Ramos (cell line): Measurements from ENCODE around the gene RREB1.
"Not testable (repeated sequence)": the region's sequence is repeated elsewhere in the genome, so short reads cannot be mapped to it uniquely, and the experiment has no call there.

Source experiments
- in situ Hi-C: fragments of 300-500 bp; cut with MboI; formaldehyde crosslinking; loops from one replicate; pipeline ENCODE4 v1.14.3; 2022; ENCODE audit warnings: low sequenced_read_pairs; ENCODE audit not compliant: unreplicated experiment

RREB1 gene

GRCh38 chr6:7142228-7142801 lies 34.6 kb downstream of the RREB1 start:
- in situ Hi-C loops, result no loop called here

GRCh38 chr6:7142918-7143475 lies 35.2 kb downstream of the RREB1 start:
- in situ Hi-C loops, result no loop called here

GRCh38 chr6:7143476-7143974 lies 35.8 kb downstream of the RREB1 start:
- in situ Hi-C loops, result no loop called here

- in situ Hi-C loops, result no loop called here
These were observed 37.3 kb downstream of the RREB1 start for GRCh38 chr6:7144872-7145584.

- in situ Hi-C loops, result no loop called here
These were observed 37.8 kb downstream of the RREB1 start for GRCh38 chr6:7145585-7145884.

- in situ Hi-C loops, result no loop called here
These were observed 38.4 kb downstream of the RREB1 start for GRCh38 chr6:7145885-7146828.

- in situ Hi-C loops, result no loop called here
These were observed 39.4 kb downstream of the RREB1 start for GRCh38 chr6:7147051-7147671.

- in situ Hi-C loops, result no loop called here
These were observed 40.5 kb downstream of the RREB1 start for GRCh38 chr6:7148100-7148822.

- in situ Hi-C loops, result no loop called here
These were observed 42.8 kb downstream of the RREB1 start for GRCh38 chr6:7150381-7151064.

GRCh38 chr6:7151381-7151780 lies 43.6 kb downstream of the RREB1 start:
- in situ Hi-C loops, result no loop called here

GRCh38 chr6:7152462-7152861 lies 44.7 kb downstream of the RREB1 start:
- in situ Hi-C loops, result no loop called here

GRCh38 chr6:7153789-7154188 lies 46.0 kb downstream of the RREB1 start:
- in situ Hi-C loops, result no loop called here

GRCh38 chr6:7154341-7155139 lies 46.8 kb downstream of the RREB1 start:
- in situ Hi-C loops, result no loop called here

- in situ Hi-C loops, result no loop called here
These were observed 48.3 kb downstream of the RREB1 start for GRCh38 chr6:7155871-7156579.

- in situ Hi-C loops, result no loop called here
These were observed 49.0 kb downstream of the RREB1 start for GRCh38 chr6:7156643-7157278.

- in situ Hi-C loops, result not testable (repeated sequence)
These were observed 49.5 kb downstream of the RREB1 start for GRCh38 chr6:7157307-7157706.
